ENCODE results near the gene CCND1.
"Not testable (repeated sequence)": the region's sequence is repeated elsewhere in the genome, so short reads cannot be mapped to it uniquely, and the experiment has no call there.

Gene CCND1

GRCh38 chr11:69686452-69686851, 45.5 kb downstream of the CCND1 start:
- no peaks in the 10 kb centered on the region for H3K4me1 ChIP-seq (ENCODE audit: insufficient read depth, low read length)
- 81% methylated on average over 13 of the region's 13 CpGs for WGBS

DNA sequence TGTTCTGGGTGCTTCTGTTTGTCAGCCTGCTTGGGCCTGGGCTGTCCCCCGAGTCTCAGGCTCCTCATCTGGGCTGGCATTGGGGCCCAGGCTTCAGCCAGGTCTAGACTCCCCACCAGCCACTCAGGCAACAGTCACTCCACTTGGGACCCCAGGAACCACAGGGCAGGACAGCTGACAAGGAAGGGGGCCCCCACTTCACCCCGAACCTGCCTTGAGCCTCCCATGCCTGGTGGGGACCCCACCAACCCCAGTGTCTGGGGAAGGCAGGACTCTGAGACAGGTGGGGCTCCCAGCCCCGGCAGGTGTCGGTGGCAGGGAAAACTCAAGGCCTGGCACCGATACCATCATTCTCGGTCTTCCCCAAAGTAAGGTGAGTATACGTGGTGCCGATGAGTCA, 45.9 kb downstream of the CCND1 start:
- H3K9ac ChIP-seq (ENCODE audit: low read depth, low read length) = no peak overlapping the region
- H3K27ac ChIP-seq (ENCODE audit: low read depth, low read length) = no peak overlapping the region
- H3K36me3 ChIP-seq (ENCODE audit: insufficient read depth, low read length) = no peaks in the 10 kb centered on the region
- 95% methylated on average over 8 of the region's 8 CpGs for WGBS
- H3K27me3 ChIP-seq (ENCODE audit: insufficient read depth, low read length) = peaks cover 8% of the 10 kb centered on the region
- H3K9me3 ChIP-seq (ENCODE audit: insufficient read depth, low read depth, low read length) = no peaks in the 10 kb centered on the region
- H3K4me1 ChIP-seq (ENCODE audit: insufficient read depth, low read length) = no peaks in the 10 kb centered on the region
- no peak overlapping the region for H3K4me3 ChIP-seq (ENCODE audit: low read length)

More at GRCh38 chr11:69686452-69686851, 45.5 kb downstream of the CCND1 start:
- Histone ChIP-seq H3K9ac (ENCODE audit: low read depth, low read length) (no peak overlapping the region), H3K27me3 (ENCODE audit: insufficient read depth, low read length) (peaks cover 8% of the 10 kb centered on the region), H3K27ac (ENCODE audit: low read depth, low read length) (no peak overlapping the region), H3K4me3 (ENCODE audit: low read length) (no peak overlapping the region), H3K36me3 (ENCODE audit: insufficient read depth, low read length) (no peaks in the 10 kb centered on the region), H3K9me3 (ENCODE audit: insufficient read depth, low read depth, low read length) (no peaks in the 10 kb centered on the region)

DNA sequence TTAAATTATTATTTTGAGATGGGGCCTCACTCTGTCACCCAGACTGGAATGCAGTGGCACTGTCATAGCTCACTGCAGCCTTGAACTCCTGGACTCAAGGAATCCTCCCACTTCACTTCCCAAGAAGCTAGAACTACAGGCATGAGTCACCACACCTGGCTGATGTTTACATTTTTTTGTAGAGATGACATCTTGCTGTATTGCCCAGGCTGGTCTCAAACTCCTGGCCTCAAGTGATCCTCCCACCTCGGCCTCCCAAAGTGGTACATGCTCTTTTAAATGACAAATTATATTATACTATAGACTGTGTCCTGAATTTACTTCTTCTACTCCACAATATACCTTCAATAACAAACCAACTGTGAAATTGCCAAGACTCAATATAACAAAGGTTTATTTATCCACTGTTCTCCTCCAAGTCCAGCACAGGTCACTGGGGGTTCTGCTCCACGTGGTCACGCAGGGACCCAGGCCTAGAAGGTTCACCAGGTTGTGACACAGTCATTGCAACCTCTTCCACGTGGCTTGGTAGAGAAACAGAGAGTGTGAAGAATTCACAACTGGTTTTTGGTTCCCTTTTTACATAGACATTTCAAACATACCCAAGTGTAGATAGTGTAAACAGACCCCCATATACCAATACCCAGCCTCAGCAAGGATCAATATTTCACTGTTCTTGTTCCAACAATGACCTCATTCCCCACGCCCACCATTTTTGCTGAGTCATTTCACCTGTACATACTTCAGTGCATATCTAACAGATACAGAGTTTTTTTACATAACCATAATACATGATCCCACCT, 47.2 kb downstream of the CCND1 start:
- H3K27ac ChIP-seq (ENCODE audit: low read depth, low read length); H3K4me3 ChIP-seq (ENCODE audit: low read length); H3K9ac ChIP-seq (ENCODE audit: low read depth, low read length); H3K4me1 ChIP-seq (ENCODE audit: insufficient read depth, low read length); H3K27me3 ChIP-seq (ENCODE audit: insufficient read depth, low read length); H3K9me3 ChIP-seq (ENCODE audit: insufficient read depth, low read depth, low read length); H3K36me3 ChIP-seq (ENCODE audit: insufficient read depth, low read length): not testable (repeated sequence)
- 87% methylated on average over 5 of the region's 5 CpGs for WGBS

- H3K4me1 ChIP-seq (ENCODE audit: insufficient read depth, low read length) = no peaks in the 10 kb centered on the region
- no peaks in the 10 kb centered on the region for H3K36me3 ChIP-seq (ENCODE audit: insufficient read depth, low read length)
- H3K4me3 ChIP-seq (ENCODE audit: low read length) = no peak overlapping the region
- 97% methylated on average over 5 of the region's 5 CpGs for WGBS
- no peaks in the 10 kb centered on the region for H3K9me3 ChIP-seq (ENCODE audit: insufficient read depth, low read depth, low read length)
- peaks cover 8% of the 10 kb centered on the region for H3K27me3 ChIP-seq (ENCODE audit: insufficient read depth, low read length)
- H3K9ac ChIP-seq (ENCODE audit: low read depth, low read length) = no peak overlapping the region
- no peak overlapping the region for H3K27ac ChIP-seq (ENCODE audit: low read depth, low read length)
Observed at GRCh38 chr11:69689484-69690319, 48.7 kb downstream of the CCND1 start.

GRCh38 chr11:69691463-69691862, 50.5 kb downstream of the CCND1 start:
- Histone ChIP-seq H3K9ac (ENCODE audit: low read depth, low read length) (no peak overlapping the region), H3K9me3 (ENCODE audit: insufficient read depth, low read depth, low read length) (no peaks in the 10 kb centered on the region), H3K4me3 (ENCODE audit: low read length) (no peak overlapping the region), H3K4me1 (ENCODE audit: insufficient read depth, low read length) (no peaks in the 10 kb centered on the region), H3K27ac (ENCODE audit: low read depth, low read length) (no peak overlapping the region), H3K36me3 (ENCODE audit: insufficient read depth, low read length) (no peaks in the 10 kb centered on the region), H3K27me3 (ENCODE audit: insufficient read depth, low read length) (no peaks in the 10 kb centered on the region)
- 93% methylated on average over 2 of the region's 2 CpGs for WGBS

- Histone ChIP-seq H3K27ac (ENCODE audit: low read depth, low read length) (no peak overlapping the region), H3K9me3 (ENCODE audit: insufficient read depth, low read depth, low read length) (no peaks in the 10 kb centered on the region), H3K9ac (ENCODE audit: low read depth, low read length) (no peak overlapping the region), H3K36me3 (ENCODE audit: insufficient read depth, low read length) (no peaks in the 10 kb centered on the region), H3K27me3 (ENCODE audit: insufficient read depth, low read length) (no peaks in the 10 kb centered on the region), H3K4me1 (ENCODE audit: insufficient read depth, low read length) (no peaks in the 10 kb centered on the region), H3K4me3 (ENCODE audit: low read length) (no peak overlapping the region)
Observed at GRCh38 chr11:69692422-69692821, 51.5 kb downstream of the CCND1 start.

- 87% methylated on average over 10 of the region's 10 CpGs for WGBS
- H3K9me3 ChIP-seq (ENCODE audit: insufficient read depth, low read depth, low read length) = no peaks in the 10 kb centered on the region
- H3K4me1 ChIP-seq (ENCODE audit: insufficient read depth, low read length) = peaks cover 2% of the 10 kb centered on the region; the same call in 1 of the 2 replicates
- no peaks in the 10 kb centered on the region for H3K27me3 ChIP-seq (ENCODE audit: insufficient read depth, low read length)
- H3K9ac ChIP-seq (ENCODE audit: low read depth, low read length) = no peak overlapping the region
- H3K36me3 ChIP-seq (ENCODE audit: insufficient read depth, low read length) = peaks cover 13% of the 10 kb centered on the region
- no peak overlapping the region for H3K4me3 ChIP-seq (ENCODE audit: low read length)
- no peak overlapping the region for H3K27ac ChIP-seq (ENCODE audit: low read depth, low read length)
Observed at GRCh38 chr11:69694781-69695180, 53.8 kb downstream of the CCND1 start.

- Histone ChIP-seq H3K27me3 (ENCODE audit: insufficient read depth, low read length) (no peaks in the 10 kb centered on the region), H3K9me3 (ENCODE audit: insufficient read depth, low read depth, low read length) (no peaks in the 10 kb centered on the region), H3K27ac (ENCODE audit: low read depth, low read length) (no peak overlapping the region), H3K36me3 (ENCODE audit: insufficient read depth, low read length) (peaks cover 13% of the 10 kb centered on the region), H3K4me3 (ENCODE audit: low read length) (no peak overlapping the region), H3K4me1 (ENCODE audit: insufficient read depth, low read length) (peaks cover 9% of the 10 kb centered on the region), H3K9ac (ENCODE audit: low read depth, low read length) (no peak overlapping the region)
- 89% methylated on average over 7 of the region's 7 CpGs for WGBS
Observed at GRCh38 chr11:69695581-69695980, 54.6 kb downstream of the CCND1 start.

DNA sequence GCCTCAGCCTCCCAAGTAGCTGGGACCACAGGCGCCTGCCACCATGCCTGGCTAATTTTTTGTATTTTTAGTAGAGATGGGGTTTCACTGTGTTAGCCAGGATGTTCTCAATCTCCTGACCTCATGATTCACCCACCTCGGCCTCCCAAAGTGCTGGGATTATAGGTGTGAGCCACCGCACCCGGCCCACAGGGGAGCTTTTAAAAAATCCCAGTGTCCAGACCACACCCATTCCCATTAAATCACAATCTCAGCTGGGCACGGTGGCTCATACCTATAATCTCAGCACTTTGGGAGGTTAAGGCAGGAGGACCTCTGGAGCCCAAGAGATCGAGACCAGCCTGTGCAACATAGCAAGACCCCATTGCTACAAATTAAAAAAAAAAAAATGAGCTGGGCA, 55.0 kb downstream of the CCND1 start:
- H3K27ac ChIP-seq (ENCODE audit: low read depth, low read length); H3K27me3 ChIP-seq (ENCODE audit: insufficient read depth, low read length); H3K9ac ChIP-seq (ENCODE audit: low read depth, low read length); H3K9me3 ChIP-seq (ENCODE audit: insufficient read depth, low read depth, low read length); H3K4me3 ChIP-seq (ENCODE audit: low read length): not testable (repeated sequence)
- H3K4me1 ChIP-seq (ENCODE audit: insufficient read depth, low read length) = peaks cover 12% of the 10 kb centered on the region
- peaks cover 13% of the 10 kb centered on the region for H3K36me3 ChIP-seq (ENCODE audit: insufficient read depth, low read length)
- 92% methylated on average over 5 of the region's 6 CpGs for WGBS

GRCh38 chr11:69696749-69697468, 56.0 kb downstream of the CCND1 start:
- H3K27me3 ChIP-seq (ENCODE audit: insufficient read depth, low read length) = peaks cover 12% of the 10 kb centered on the region; the same call in 1 of the 2 replicates
- no peak overlapping the region for H3K27ac ChIP-seq (ENCODE audit: low read depth, low read length)
- no peaks in the 10 kb centered on the region for H3K9me3 ChIP-seq (ENCODE audit: insufficient read depth, low read depth, low read length)
- 85% methylated on average over 15 of the region's 15 CpGs for WGBS
- peaks cover 13% of the 10 kb centered on the region for H3K36me3 ChIP-seq (ENCODE audit: insufficient read depth, low read length)
- peaks cover 19% of the 10 kb centered on the region for H3K4me1 ChIP-seq (ENCODE audit: insufficient read depth, low read length)
- no peak overlapping the region for H3K4me3 ChIP-seq (ENCODE audit: low read length)
- H3K9ac ChIP-seq (ENCODE audit: low read depth, low read length) = no peak overlapping the region

DNA sequence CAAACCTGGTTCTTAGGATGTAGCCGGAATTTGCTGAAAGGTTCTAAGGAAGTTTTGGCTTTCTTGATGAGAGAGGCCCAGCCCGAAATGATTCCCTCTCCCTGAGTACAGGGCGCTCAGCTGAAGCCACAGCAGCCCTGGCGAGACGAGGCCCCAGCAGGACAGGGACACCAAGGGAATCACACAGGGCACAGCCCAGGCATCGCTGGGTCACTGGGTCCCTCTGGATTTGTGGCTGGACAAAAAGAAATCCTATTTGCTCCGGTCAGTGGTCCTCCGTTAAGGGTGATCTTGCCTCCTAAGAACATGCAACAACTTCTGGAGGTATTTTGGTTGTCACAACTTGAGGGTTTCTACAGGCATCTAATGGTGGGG, 56.5 kb downstream of the CCND1 start:
- H3K9ac ChIP-seq (ENCODE audit: low read depth, low read length) = no peak overlapping the region
- peaks cover 18% of the 10 kb centered on the region; the same call in 1 of the 2 replicates for H3K27me3 ChIP-seq (ENCODE audit: insufficient read depth, low read length)
- H3K36me3 ChIP-seq (ENCODE audit: insufficient read depth, low read length) = peaks cover 13% of the 10 kb centered on the region
- 93% methylated on average over 8 of the region's 8 CpGs for whole genome bisulfite sequencing
- no peak overlapping the region for H3K27ac ChIP-seq (ENCODE audit: low read depth, low read length)
- H3K4me1 ChIP-seq (ENCODE audit: insufficient read depth, low read length) = peaks cover 20% of the 10 kb centered on the region
- H3K9me3 ChIP-seq (ENCODE audit: insufficient read depth, low read depth, low read length) = no peaks in the 10 kb centered on the region
- H3K4me3 ChIP-seq (ENCODE audit: low read length) = no peak overlapping the region

All from HUES64 (cell line).